ENCODE measurements around the gene SPA17. TPM values are rescaled to one million over a fixed set of nuclear protein-coding genes. Genes with fewer than 3 reads are reported as not detected.

The SPA17 gene
- total and polyA plus RNA-seq, 9 of the 15 experiments (the other 6 are each of a cell fraction or from before 2014, with no cell fraction given), result 6.0 to 19.5 (median 12.6) TPM

- TF ChIP-seq CHD7 (IDR thresholded peaks at IDR 0.05; ENCODE audit: low read depth, low read length) (no peak), NFIC (IDR thresholded peaks at IDR 0.05) (no peak), BDP1 (IDR thresholded peaks at IDR 0.05; ENCODE audit: insufficient read depth, insufficient read length) (no peak), ZKSCAN8 (CRISPR knock-in tag; IDR thresholded peaks at IDR 0.05) (no peak), PHTF2 (CRISPR knock-in tag; IDR thresholded peaks at IDR 0.05) (no peak), DDX20 (tag; IDR thresholded peaks at IDR 0.05; ENCODE audit: low read depth) (no peak), HOMEZ (CRISPR knock-in tag; IDR thresholded peaks at IDR 0.05) (no peak), SREBF1 (IDR thresholded peaks at IDR 0.05; ENCODE audit: borderline replicate concordance, low read depth, low read length) (no peak), KLF16 (IDR thresholded peaks at IDR 0.05) (no peak), NCOA4 (IDR thresholded peaks at IDR 0.05; ENCODE audit: partially characterized antibody) (no peak)
- TF ChIP-seq, protein P1, sequence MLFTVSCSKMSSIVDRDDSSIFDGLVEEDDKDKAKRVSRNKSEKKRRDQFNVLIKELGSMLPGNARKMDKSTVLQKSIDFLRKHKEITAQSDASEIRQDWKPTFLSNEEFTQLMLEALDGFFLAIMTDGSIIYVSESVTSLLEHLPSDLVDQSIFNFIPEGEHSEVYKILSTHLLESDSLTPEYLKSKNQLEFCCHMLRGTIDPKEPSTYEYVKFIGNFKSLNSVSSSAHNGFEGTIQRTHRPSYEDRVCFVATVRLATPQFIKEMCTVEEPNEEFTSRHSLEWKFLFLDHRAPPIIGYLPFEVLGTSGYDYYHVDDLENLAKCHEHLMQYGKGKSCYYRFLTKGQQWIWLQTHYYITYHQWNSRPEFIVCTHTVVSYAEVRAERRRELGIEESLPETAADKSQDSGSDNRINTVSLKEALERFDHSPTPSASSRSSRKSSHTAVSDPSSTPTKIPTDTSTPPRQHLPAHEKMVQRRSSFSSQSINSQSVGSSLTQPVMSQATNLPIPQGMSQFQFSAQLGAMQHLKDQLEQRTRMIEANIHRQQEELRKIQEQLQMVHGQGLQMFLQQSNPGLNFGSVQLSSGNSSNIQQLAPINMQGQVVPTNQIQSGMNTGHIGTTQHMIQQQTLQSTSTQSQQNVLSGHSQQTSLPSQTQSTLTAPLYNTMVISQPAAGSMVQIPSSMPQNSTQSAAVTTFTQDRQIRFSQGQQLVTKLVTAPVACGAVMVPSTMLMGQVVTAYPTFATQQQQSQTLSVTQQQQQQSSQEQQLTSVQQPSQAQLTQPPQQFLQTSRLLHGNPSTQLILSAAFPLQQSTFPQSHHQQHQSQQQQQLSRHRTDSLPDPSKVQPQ (CRISPR knock-in tag; IDR thresholded peaks at IDR 0.05; ENCODE audit: borderline replicate concordance), result no peak
Measured at GRCh38 chr11:124648610-124649009, 25.1 kb upstream of the SPA17 start (continued).

Measured in K562 (cell line).